SU-DHL-6 (cell line): ENCODE results near the gene TMEM143.

Source experiments
- H2AFZ ChIP-seq: fragments of 200-600 bp; sonication (generic); 2 replicates; pipeline ENCODE4 v1.6.1; 2014; ENCODE audit warnings: low read depth, mild to moderate bottlenecking, moderate library complexity, mixed read lengths, antibody characterized with exemption, low read length; ENCODE audit not compliant: severe bottlenecking
- H3F3A ChIP-seq: fragments of 200-600 bp; shearing (Covaris generic); 2 replicates; pipeline ENCODE4 v1.6.0; 2016; ENCODE audit warnings: antibody characterized with exemption, mild to moderate bottlenecking; ENCODE audit not compliant: insufficient read depth
- H3K27ac ChIP-seq: fragments of 200-600 bp; sonication (generic); 2 replicates; pipeline ENCODE4 v1.5.1; 2016; ENCODE audit warnings: low read depth, mild to moderate bottlenecking, low read length, moderate library complexity, mixed read lengths
- H3K27me3 ChIP-seq: fragments of 200-600 bp; sonication (generic), shearing (Covaris generic); 2 replicates; pipeline ENCODE4 v1.6.0; 2014; ENCODE audit warnings: mild to moderate bottlenecking, low read length
- H3K36me3 ChIP-seq: fragments of 200-600 bp; sonication (generic); 2 replicates; pipeline ENCODE4 v1.6.1; 2014; ENCODE audit warnings: mild to moderate bottlenecking, low read length, mixed read lengths
- H3K4me2 ChIP-seq: fragments of 300-600, 200-600 bp; shearing (Covaris generic), sonication (generic); 2 replicates; pipeline ENCODE4 v1.6.0; 2014; ENCODE audit warnings: low read length, low read depth, mild to moderate bottlenecking; ENCODE audit not compliant: poor library complexity, severe bottlenecking
- H3K4me3 ChIP-seq: fragments of 200-600 bp; sonication (generic); 2 replicates; pipeline ENCODE4 v1.5.1; 2014; ENCODE audit warnings: antibody characterized with exemption, low read length, mild to moderate bottlenecking, mixed read lengths; ENCODE audit not compliant: insufficient read depth, poor library complexity, severe bottlenecking
- H3K79me2 ChIP-seq: fragments of 200-600 bp; sonication (generic); 2 replicates; pipeline ENCODE4 v1.6.1; 2014; ENCODE audit warnings: mild to moderate bottlenecking, low read length, moderate library complexity; ENCODE audit not compliant: insufficient read depth
- H3K9ac ChIP-seq: fragments of 200-600 bp; sonication (generic); 2 replicates; pipeline ENCODE4 v1.7.0; 2014; ENCODE audit warnings: mild to moderate bottlenecking, low read length
- H3K9me2 ChIP-seq: fragments of 200-600 bp; sonication (generic); replicated peaks from 2 replicates; pipeline ENCODE4 v1.6.1; 2014; ENCODE audit warnings: low read length; ENCODE audit not compliant: insufficient read depth
- H3K9me3 ChIP-seq: fragments of 200-600 bp; sonication (generic); 2 replicates; pipeline ENCODE4 v1.6.1; 2014; ENCODE audit warnings: low read length, mixed read lengths; ENCODE audit not compliant: insufficient read depth
- H4K20me1 ChIP-seq: fragments of 200-600 bp; sonication (generic); 2 replicates; pipeline ENCODE4 v1.6.1; 2014; ENCODE audit warnings: low read depth, mild to moderate bottlenecking, antibody characterized with exemption, low read length, moderate library complexity, mixed read lengths
- EZH2phosphoT487 ChIP-seq: fragments of 200-600 bp; sonication (generic), shearing (Covaris generic); conservative IDR thresholded peaks from 2 replicates; pipeline ENCODE4 v1.6.1; 2018; ENCODE audit warnings: mild to moderate bottlenecking, antibody characterized with exemption, low read length, moderate library complexity, mixed read lengths
- TF ChIP-seq, protein P1 (sequence below): fragments of 200-600 bp; sonication (generic); IDR thresholded peaks from one replicate; pipeline ENCODE4 v1.5.1; 2017; ENCODE audit warnings: antibody characterized with exemption, mild to moderate bottlenecking, low read length, moderate library complexity; ENCODE audit not compliant: insufficient read depth, poor library complexity, severe bottlenecking

TMEM143 gene

DNA sequence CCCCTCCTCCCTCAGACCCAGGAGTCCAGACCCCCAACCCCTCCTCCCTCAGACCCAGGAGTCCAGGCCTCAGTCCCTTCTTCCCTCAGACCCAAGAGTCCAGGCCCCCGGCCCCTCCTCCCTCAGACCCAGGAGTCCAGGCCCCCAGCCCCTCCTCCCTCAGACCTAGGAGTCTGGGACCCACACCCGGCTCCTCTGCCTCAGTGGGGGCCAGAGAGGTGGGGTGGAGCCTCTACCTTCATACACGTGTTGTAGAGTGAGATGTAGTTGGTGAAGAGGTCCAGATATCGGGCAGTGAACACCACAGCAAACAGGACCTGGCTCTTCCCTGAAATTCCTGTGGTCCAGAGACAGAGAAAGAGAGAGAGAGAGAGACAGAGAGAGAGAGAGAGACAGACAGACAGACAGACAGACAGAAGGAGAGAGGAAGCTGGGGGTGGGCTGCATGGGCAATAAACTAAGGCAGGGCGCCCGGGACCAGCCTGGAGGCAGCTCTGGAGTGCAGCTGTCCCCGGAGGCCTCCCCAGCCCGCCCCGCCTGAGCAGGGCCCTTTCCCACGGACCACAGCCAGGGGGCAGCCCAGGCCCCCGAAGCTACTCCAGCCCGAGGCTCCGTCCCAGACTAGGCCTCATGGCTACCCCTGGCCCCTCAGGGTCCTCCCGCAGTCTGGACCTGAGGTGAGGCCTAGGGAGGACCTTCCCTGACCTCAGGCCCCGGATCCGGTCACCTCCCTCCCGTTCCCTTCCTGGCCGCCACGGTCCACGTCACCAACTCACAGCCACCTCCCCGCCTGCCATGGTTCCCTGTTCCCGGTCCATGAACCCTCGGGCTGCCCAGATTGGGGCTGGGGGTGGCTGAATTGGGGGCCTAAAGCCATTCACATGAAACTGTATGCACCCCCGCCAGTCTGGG is 26.7 kb upstream of the TMEM143 start:
- H3K9me3 ChIP-seq, result no peaks in the 10 kb centered on the region
- peak overlapping the region; percentile 89 for H3K9ac ChIP-seq
- peak overlapping the region; percentile 81 for H3K4me2 ChIP-seq
- peaks cover 4% of the 10 kb centered on the region; the same call in 1 of the 2 replicates for H3K36me3 ChIP-seq
- peak overlapping the region; percentile 95 for H3K4me3 ChIP-seq
- H4K20me1 ChIP-seq, result no peaks in the 10 kb centered on the region
- no peaks in the 10 kb centered on the region for H3F3A ChIP-seq
- H2AFZ ChIP-seq, result peak overlapping the region; percentile 74
- peaks cover 3% of the 10 kb centered on the region; the same call in 1 of the 2 replicates for H3K79me2 ChIP-seq
- no peaks in the 10 kb centered on the region for H3K9me2 ChIP-seq
- peak overlapping the region; percentile 53 for H3K27ac ChIP-seq
- no peaks in the 10 kb centered on the region for H3K27me3 ChIP-seq
- TF ChIP-seq, protein P1, sequence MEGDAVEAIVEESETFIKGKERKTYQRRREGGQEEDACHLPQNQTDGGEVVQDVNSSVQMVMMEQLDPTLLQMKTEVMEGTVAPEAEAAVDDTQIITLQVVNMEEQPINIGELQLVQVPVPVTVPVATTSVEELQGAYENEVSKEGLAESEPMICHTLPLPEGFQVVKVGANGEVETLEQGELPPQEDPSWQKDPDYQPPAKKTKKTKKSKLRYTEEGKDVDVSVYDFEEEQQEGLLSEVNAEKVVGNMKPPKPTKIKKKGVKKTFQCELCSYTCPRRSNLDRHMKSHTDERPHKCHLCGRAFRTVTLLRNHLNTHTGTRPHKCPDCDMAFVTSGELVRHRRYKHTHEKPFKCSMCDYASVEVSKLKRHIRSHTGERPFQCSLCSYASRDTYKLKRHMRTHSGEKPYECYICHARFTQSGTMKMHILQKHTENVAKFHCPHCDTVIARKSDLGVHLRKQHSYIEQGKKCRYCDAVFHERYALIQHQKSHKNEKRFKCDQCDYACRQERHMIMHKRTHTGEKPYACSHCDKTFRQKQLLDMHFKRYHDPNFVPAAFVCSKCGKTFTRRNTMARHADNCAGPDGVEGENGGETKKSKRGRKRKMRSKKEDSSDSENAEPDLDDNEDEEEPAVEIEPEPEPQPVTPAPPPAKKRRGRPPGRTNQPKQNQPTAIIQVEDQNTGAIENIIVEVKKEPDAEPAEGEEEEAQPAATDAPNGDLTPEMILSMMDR, result peak; percentile 16
- no peak for TF ChIP-seq EZH2phosphoT487

DNA sequence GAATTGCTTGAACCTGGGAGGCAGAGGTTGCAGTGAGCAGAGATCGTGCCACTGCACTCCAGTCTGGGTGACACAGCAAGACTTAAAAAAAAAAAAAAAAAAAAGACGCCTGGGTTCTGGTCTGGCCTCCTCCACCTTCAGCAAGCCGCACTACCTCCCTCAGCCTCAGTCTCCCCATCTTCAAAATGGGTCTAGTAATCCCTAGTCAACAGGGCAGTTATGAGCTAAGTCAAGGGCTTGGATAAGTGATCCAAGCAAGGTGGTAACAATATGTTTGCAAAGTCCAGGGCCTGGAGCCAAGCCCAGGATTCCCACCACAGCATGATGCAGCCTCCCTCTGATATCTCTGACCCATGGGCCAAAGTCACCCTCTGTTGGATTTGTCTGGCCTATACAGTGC is 23.2 kb upstream of the TMEM143 start:
- Histone ChIP-seq H4K20me1 (no peaks in the 10 kb centered on the region), H3F3A (no peaks in the 10 kb centered on the region), H3K9me2 (no peaks in the 10 kb centered on the region), H3K79me2 (peaks cover 3% of the 10 kb centered on the region; the same call in 1 of the 2 replicates), H2AFZ (no peak overlapping the region), H3K9me3 (no peaks in the 10 kb centered on the region), H3K36me3 (peaks cover 4% of the 10 kb centered on the region; the same call in 1 of the 2 replicates), H3K27ac (no peak overlapping the region), H3K4me3 (no peak overlapping the region), H3K9ac (no peak overlapping the region), H3K27me3 (no peaks in the 10 kb centered on the region), H3K4me2 (no peak overlapping the region)
- TF ChIP-seq, protein P1, result no peak
- TF ChIP-seq EZH2phosphoT487, result no peak

DNA sequence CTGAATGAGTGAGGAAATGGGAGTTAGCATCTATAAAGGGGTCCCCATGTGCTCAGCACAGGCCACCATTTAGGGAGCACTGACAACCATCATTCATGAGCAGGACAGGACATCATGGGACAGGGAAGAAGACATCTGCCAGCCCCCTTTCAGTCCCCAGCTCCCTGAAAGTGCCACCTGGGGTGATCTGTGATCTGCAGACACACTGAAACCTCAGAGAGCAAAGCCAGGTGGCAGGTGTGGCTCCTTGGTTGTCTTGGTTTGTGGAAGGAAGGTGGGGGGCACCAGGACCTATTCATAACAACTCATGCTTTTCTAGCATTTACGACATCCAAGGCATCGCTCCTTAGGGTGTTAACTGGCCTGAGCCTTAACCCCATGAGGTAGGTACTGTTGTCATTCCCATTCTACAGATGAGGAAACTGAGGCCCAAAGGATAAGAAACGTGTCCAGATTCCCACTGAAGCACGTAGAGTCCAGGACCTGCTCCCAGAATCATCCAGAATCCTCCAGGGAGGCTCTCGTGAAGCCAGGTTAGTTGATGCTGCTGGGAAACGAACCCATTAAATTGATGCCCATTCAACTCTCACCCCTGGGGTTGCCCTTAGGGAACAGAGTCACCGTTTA is 21.8 kb upstream of the TMEM143 start:
- Histone ChIP-seq H3K36me3 (peaks cover 4% of the 10 kb centered on the region; the same call in 1 of the 2 replicates), H2AFZ (no peak overlapping the region), H3K9ac (no peak overlapping the region), H3K4me2 (no peak overlapping the region), H3K79me2 (no peaks in the 10 kb centered on the region; the same call in 1 of the 2 replicates), H3K27ac (no peak overlapping the region), H3K27me3 (no peaks in the 10 kb centered on the region), H4K20me1 (no peaks in the 10 kb centered on the region), H3K9me3 (no peaks in the 10 kb centered on the region), H3F3A (no peaks in the 10 kb centered on the region), H3K9me2 (no peaks in the 10 kb centered on the region), H3K4me3 (no peak overlapping the region)
- TF ChIP-seq, protein P1, result no peak
- TF ChIP-seq EZH2phosphoT487, result no peak
